Endometrial microvascular endothelial cells (primary cell): Measurements from ENCODE around the gene ABCB8. TPM values are rescaled to one million over a fixed set of nuclear protein-coding genes. Genes with fewer than 3 reads are reported as not detected.

Source experiments
- in situ Hi-C: cut with HindIII; loops from 2 replicates; pipeline ENCODE4 v1.10.0; 2017; ENCODE audit warnings: low sequenced_read_pairs, low pct_unique_long_range_greater_than_20kb; ENCODE audit errors: inconsistent ontology term
- total RNA-seq: library from RNA; depleted of rRNA; stranded (reverse); fragments of >200 nt; gene quantifications from one replicate; pipeline ENCODE4 v1.2.3, GENCODE V29; 2015; ENCODE audit errors: inconsistent ontology term

The ABCB8 gene
- total RNA-seq, 1 donor from 2014 or later: 53.2 TPM

GRCh38 chr7:150996376-150997074, 31.7 kb upstream of the ABCB8 start:
- in situ Hi-C loops: no loop called here

DNA sequence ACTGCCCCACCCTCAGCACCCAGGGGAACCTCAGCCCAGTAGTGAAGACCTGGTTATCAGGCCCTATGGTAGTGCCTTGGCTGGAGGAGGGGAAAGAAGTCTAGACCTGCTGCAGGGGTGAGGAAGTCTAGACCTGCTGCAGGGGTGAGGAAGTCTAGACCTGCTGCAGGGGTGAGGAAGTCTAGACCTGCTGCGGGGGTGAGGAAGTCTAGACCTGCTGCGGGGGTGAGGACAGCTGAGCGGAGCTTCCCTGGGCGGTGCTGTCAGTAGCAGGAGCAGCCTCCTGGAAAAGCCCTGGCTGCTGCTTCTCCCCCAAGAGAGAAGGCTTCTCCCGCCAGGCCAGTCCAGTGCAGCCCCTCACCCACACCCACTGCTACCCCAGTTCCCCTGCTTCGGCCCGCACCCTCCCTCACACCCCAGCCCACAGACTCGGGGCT, 31.2 kb upstream of the ABCB8 start:
- in situ Hi-C loops: no loop called here

- in situ Hi-C loops: no loop called here
Observed at GRCh38 chr7:150997817-150998216, 30.4 kb upstream of the ABCB8 start.

GRCh38 chr7:150998341-150998740, 29.9 kb upstream of the ABCB8 start:
- in situ Hi-C loops: no loop called here

DNA sequence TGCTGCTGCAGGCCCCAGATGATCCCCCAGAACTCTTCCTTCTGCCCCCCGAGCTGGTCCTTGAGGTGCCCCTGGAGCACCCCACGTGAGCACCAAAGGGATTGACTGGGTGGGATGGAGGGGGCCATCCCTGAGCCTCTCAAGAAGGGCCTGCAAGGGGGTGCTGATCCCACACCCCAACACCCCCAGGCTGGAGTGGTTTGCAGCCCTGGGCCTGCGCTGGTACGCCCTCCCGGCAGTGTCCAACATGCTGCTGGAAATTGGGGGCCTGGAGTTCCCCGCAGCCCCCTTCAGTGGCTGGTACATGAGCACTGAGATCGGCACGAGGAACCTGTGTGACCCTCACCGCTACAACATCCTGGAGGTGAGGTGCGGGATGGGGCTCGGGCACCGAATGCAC, 29.2 kb upstream of the ABCB8 start:
- in situ Hi-C loops: no loop called here

GRCh38 chr7:150999497-151000230, 28.6 kb upstream of the ABCB8 start:
- in situ Hi-C loops: no loop called here

DNA sequence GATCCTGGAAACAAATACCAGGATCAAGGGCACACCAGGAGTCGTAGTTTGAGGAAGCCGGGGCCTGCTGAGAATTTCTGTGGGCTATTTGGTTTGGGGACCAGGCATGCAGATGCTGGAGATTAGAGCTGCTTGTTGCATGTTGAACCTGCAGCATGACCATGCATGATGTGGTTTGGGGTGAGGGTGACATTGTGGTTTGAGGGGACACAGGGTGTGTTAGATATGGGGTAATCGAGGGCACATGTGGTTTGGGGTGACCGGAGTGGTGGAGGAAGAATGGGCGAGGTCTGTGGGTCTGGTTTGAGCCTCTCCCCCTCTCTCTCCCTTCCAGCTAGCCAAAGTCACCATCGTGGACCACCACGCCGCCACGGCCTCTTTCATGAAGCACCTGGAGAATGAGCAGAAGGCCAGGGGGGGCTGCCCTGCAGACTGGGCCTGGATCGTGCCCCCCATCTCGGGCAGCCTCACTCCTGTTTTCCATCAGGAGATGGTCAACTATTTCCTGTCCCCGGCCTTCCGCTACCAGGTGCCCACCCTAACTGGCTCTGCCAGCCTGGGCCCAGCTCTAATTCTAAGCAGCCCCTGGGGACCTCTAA, 27.3 kb upstream of the ABCB8 start:
- in situ Hi-C loops: no loop called here

- in situ Hi-C loops: no loop called here
Observed at GRCh38 chr7:151001546-151001945, 26.7 kb upstream of the ABCB8 start.

- in situ Hi-C loops: no loop called here
Observed at GRCh38 chr7:151003572-151003971, 24.7 kb upstream of the ABCB8 start.

- in situ Hi-C loops: no loop called here
Observed at GRCh38 chr7:151005566-151005965, 22.7 kb upstream of the ABCB8 start.

GRCh38 chr7:151006590-151007300, 21.5 kb upstream of the ABCB8 start:
- in situ Hi-C loops: no loop called here

DNA sequence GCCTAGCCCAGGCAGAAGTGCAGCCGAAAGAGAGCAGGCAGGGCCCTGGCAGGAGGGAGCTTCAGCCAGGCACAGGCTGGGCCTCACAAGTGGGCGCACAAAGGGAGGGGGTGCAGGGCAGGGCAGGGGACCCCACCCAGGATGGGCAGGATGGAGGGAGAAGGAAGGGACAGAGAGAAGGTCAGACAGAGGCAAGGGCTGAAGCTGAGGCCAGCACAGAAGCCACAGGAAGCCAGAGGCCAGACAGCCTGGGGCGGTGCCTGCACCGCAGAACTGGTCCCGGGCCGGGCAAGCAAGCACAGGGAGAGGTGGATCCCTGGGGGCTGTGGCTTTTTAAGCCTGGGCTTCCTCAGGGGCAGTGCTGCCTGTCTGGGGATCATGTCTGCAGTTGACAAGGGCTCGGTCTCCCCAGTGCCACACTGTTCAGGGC, 20.8 kb upstream of the ABCB8 start:
- in situ Hi-C loops: no loop called here

GRCh38 chr7:151008143-151008510, 20.1 kb upstream of the ABCB8 start:
- in situ Hi-C loops: no loop called here

DNA sequence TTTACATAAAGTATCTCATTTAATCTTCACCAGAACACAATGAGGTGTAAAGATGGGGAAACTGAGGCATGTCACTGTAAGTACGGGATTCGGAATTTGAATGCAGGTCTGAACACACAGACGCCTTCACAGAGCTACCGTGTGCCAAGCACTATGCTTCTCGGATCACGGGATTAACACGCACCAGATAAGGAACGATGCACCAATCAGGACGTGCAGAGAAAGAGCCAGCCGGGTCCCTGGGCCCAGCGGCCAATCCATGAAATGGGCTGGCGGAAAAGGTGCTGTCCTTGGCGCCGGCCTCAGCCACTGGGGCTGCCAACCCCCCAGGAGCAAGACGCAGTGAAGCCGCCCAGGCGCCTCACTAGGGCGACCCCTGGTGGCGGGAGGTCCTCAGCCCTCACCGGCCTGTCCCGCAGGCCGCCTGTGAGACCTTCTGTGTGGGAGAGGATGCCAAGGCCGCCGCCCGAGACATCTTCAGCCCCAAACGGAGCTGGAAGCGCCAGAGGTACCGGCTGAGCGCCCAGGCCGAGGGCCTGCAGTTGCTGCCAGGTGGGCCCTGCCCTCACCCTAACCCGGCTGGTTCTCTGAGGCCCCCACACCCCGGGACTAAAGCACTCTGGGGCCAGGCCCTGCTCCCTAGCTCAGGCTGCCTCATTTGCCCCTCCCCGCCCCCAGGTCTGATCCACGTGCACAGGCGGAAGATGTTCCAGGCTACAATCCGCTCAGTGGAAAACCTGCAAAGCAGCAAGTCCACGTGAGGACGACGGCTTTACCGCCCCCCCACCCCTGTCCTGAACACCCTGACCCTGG, 19.5 kb upstream of the ABCB8 start:
- in situ Hi-C loops: no loop called here

- in situ Hi-C loops: no loop called here
Observed at GRCh38 chr7:151009327-151010036, 18.8 kb upstream of the ABCB8 start.

DNA sequence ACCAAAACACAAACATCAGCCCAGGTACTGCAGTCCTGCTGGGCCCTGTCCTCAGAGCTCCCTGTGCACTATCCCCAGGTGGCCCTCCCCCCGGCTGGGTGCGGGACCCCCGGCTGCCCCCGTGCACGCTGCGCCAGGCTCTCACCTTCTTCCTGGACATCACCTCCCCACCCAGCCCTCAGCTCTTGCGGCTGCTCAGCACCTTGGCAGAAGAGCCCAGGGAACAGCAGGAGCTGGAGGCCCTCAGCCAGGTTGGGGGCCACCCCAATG, 18.3 kb upstream of the ABCB8 start:
- in situ Hi-C loops: no loop called here

DNA sequence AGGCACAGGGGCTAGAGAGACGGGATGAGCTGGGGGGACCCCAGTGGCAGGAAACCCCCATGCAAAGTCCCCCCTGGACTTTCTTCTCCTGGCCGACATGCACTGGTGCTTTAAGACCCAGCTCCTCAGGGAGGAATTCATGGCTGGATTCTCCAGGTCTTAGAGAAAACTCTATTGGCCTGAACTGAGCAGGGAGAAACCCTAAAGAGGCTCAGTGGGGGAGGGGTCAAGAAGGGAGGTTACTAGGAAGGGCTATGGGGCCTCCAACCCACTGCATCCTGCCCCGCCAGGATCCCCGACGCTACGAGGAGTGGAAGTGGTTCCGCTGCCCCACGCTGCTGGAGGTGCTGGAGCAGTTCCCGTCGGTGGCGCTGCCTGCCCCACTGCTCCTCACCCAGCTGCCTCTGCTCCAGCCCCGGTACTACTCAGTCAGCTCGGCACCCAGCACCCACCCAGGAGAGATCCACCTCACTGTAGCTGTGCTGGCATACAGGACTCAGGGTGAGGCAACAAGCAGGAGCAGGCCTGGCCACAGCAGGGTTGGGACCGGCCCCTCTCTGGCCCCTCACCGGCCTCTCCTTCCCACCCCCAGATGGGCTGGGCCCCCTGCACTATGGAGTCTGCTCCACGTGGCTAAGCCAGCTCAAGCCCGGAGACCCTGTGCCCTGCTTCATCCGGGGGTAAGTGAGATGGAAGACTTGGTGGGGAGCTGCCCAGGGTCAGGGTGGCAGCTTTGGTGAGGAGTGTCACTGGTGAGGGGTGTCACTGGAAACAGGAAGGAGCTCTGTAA, 17.7 kb upstream of the ABCB8 start:
- in situ Hi-C loops: no loop called here

DNA sequence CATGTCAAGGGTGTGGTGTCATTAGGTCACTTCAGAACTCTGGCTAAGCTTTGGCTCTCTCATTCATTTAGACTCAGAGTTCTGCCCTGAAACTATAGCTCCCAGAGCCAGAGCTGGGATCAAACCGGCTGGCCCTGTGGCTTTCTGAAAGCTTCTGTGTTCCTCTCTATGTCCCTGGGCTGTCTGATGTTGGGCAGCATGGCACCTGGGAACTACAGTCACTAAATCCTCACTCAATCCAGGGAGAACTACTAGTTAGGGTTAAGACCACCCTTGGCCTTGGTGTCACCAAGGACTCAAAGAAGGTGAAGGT, 17.2 kb upstream of the ABCB8 start:
- in situ Hi-C loops: no loop called here
